ENCODE results near the gene PPM1F. TPM values are rescaled to one million over a fixed set of nuclear protein-coding genes. Genes with fewer than 3 reads are reported as not detected.

Gene PPM1F
- total and polyA plus RNA-seq, 10 of the 15 experiments (the other 5 are each of a cell fraction or from before 2014, with no cell fraction given), result 0.55 to 26.3 (median 9.7) TPM

DNA sequence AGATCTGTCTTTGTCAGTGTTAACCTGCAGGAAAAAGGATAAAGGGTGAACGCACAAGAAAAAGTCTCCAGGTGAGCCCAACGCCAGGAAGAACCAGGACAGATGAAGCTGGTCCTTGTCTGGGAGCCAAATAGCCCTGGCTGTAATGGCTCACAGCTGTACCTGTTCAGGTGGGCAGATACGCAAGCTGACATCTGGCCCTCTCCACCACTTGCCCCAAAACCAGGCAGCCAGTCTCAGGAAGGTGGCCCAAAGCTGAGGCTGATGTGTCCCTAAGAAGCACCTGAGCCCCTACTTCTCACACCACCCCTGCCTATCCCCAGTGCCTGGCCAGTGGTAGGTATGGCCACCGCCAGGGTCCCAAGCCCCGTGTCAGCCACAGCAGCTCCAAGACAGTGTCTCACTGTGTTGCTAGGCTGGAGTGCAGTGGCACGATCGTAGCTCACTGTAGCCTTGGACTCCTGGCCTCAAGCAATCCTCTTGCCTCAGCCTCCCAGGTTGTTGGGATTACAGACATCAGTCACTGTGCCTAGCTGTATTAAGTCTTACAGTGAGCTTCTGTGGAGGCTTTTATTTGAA is 15.1 kb upstream of the PPM1F start:
- BruUV-seq (replicated peaks), result no TSS peak
- POLR2A ChIA-PET, result no interaction called here
- no peak for ATAC-seq
- FAIRE-seq, result no peak
- Histone ChIP-seq H3K27me3 (replicated peaks in 1 of 2; ENCODE audit: control insufficient read depth in 2 of 2, insufficient read depth in 2 of 2, low read length in 1 of 2) (no peaks in the 10 kb centered on the region), H4K20me1 (ENCODE audit: control insufficient read depth, insufficient read depth) (no peaks in the 10 kb centered on the region), H3K9ac (ENCODE audit: control insufficient read depth, insufficient read depth, low read length) (no peak overlapping the region), H3K4me1 (ENCODE audit: control insufficient read depth, insufficient read depth, low read length) (no peaks in the 10 kb centered on the region; the same call in 1 of the 2 replicates), H3K4me2 (ENCODE audit: control insufficient read depth, insufficient read depth) (no peak overlapping the region), H3K79me2 (ENCODE audit: control insufficient read depth, insufficient read depth, low read length) (no peaks in the 10 kb centered on the region), H3K27ac (ENCODE audit: control insufficient read depth, insufficient read depth) (no peak overlapping the region), H2AFZ (ENCODE audit: control insufficient read depth, low read depth, low read length) (no peak overlapping the region), H3K9me3 (replicated peaks; ENCODE audit: control insufficient read depth, insufficient read depth, low read length) (no peaks in the 10 kb centered on the region), H3K36me3 (ENCODE audit: control insufficient read depth in 2 of 2, insufficient read depth in 2 of 2, low read length in 1 of 2) (peaks cover 22 to 24% of the 10 kb centered on the region in 2 experiments), H3K4me3 (no peak overlapping the region)
- RAD21 ChIA-PET (ENCODE audit: unreplicated experiment), result no interaction called here
- WGBS (ENCODE audit: insufficient coverage, insufficient replicate concordance, low lambda C conversion rate, missing lambda C conversion rate), result 99% methylated on average over 7 of the region's 7 CpGs
- intact Hi-C loops (cut with micrococcal nuclease; ENCODE audit: unreplicated experiment), result no loop called here
- in situ Hi-C loops (cut with MboI), result no loop called here
- DNase-seq (ENCODE audit: low read depth, low spot score), result no peak
- TF ChIP-seq NRF1 (conservative IDR thresholded peaks at IDR 0.05; ENCODE audit: low read depth, low read length) (no peak), RELA (IDR thresholded peaks at IDR 0.05; ENCODE audit: borderline replicate concordance, partially characterized antibody) (no peak), NR2C1 (IDR thresholded peaks at IDR 0.05) (no peak), SMAD1 (IDR thresholded peaks at IDR 0.05; ENCODE audit: low read depth, partially characterized antibody) (no peak), STAT3 (IDR thresholded peaks at IDR 0.05; ENCODE audit: low read depth, low read length) (no peak), ZNF217 (IDR thresholded peaks at IDR 0.05) (no peak), FOXK2 (IDR thresholded peaks at IDR 0.05) (no peak), IKZF1 (conservative IDR thresholded peaks at IDR 0.05) (no peak), MEF2A (IDR thresholded peaks at IDR 0.05; ENCODE audit: insufficient read depth, low read depth, low read length) (no peak), STAT1 (conservative IDR thresholded peaks at IDR 0.05) (no peak), EGR1 (IDR thresholded peaks at IDR 0.05; ENCODE audit: borderline replicate concordance in 1 of 2, low read depth in 2 of 2, low read length in 2 of 2) (no peak), ZNF384 (IDR thresholded peaks at IDR 0.05; ENCODE audit: borderline replicate concordance, low read depth, low read length) (no peak), SREBF2 (IDR thresholded peaks at IDR 0.05; ENCODE audit: low read length) (no peak), NFXL1 (IDR thresholded peaks at IDR 0.05; ENCODE audit: borderline replicate concordance) (no peak), SREBF1 (IDR thresholded peaks at IDR 0.05; ENCODE audit: low read length) (no peak), CBX3 (IDR thresholded peaks at IDR 0.05; ENCODE audit: borderline replicate concordance, low read depth) (no peak), PAX8 (IDR thresholded peaks at IDR 0.05) (no peak)
- TF ChIP-seq, protein P1, sequence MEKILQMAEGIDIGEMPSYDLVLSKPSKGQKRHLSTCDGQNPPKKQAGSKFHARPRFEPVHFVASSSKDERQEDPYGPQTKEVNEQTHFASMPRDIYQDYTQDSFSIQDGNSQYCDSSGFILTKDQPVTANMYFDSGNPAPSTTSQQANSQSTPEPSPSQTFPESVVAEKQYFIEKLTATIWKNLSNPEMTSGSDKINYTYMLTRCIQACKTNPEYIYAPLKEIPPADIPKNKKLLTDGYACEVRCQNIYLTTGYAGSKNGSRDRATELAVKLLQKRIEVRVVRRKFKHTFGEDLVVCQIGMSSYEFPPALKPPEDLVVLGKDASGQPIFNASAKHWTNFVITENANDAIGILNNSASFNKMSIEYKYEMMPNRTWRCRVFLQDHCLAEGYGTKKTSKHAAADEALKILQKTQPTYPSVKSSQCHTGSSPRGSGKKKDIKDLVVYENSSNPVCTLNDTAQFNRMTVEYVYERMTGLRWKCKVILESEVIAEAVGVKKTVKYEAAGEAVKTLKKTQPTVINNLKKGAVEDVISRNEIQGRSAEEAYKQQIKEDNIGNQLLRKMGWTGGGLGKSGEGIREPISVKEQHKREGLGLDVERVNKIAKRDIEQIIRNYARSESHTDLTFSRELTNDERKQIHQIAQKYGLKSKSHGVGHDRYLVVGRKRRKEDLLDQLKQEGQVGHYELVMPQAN (conservative IDR thresholded peaks at IDR 0.05), result no peak
- TF ChIP-seq, protein P2, sequence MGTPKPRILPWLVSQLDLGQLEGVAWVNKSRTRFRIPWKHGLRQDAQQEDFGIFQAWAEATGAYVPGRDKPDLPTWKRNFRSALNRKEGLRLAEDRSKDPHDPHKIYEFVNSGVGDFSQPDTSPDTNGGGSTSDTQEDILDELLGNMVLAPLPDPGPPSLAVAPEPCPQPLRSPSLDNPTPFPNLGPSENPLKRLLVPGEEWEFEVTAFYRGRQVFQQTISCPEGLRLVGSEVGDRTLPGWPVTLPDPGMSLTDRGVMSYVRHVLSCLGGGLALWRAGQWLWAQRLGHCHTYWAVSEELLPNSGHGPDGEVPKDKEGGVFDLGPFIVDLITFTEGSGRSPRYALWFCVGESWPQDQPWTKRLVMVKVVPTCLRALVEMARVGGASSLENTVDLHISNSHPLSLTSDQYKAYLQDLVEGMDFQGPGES (IDR thresholded peaks at IDR 0.05), result no peak
- CTCF ChIA-PET, result no interaction called here
- SMC1A ChIA-PET (ENCODE audit: uncharacterized antibody, unreplicated experiment), result interaction anchor here (1.5 kb wide), 1 partner anchor 987 kb away, joined by 3 read pairs; no protein-coding TSS in a partner anchor

Measured in GM12878 (cell line).